Osteoblast (primary cell): Measurements from ENCODE around the gene SLC5A10. TPM values are rescaled to one million over a fixed set of nuclear protein-coding genes. Genes with fewer than 3 reads are reported as not detected.

Source experiments
- DNase-seq: peaks from one replicate; pipeline ENCODE4 v3.0.0; 2011; ENCODE audit warnings: low spot score, mixed read lengths; ENCODE audit not compliant: insufficient read length; ENCODE audit errors: missing footprints
- H2AFZ ChIP-seq: 2 replicates; pipeline ENCODE4 v1.6.0; 2011; ENCODE audit warnings: mild to moderate bottlenecking, low read length
- H3K27ac ChIP-seq: 2 replicates; pipeline ENCODE4 v1.5.1; 2011; ENCODE audit warnings: mild to moderate bottlenecking, low read depth, low read length, moderate library complexity
- H3K27me3 ChIP-seq: 2 replicates; pipeline ENCODE4 v1.6.0; 2012; ENCODE audit warnings: mild to moderate bottlenecking, control low read depth, inconsistent platforms, low read length, moderate library complexity; ENCODE audit not compliant: insufficient read depth
- H3K36me3 ChIP-seq: 2 replicates; pipeline ENCODE4 v1.5.1; 2011; ENCODE audit warnings: mild to moderate bottlenecking, low read length, control low read depth, moderate library complexity; ENCODE audit not compliant: insufficient read depth
- H3K4me1 ChIP-seq: 2 replicates; pipeline ENCODE4 v1.5.1; 2011; ENCODE audit warnings: mild to moderate bottlenecking, low read length, control low read depth, moderate library complexity; ENCODE audit not compliant: insufficient read depth
- H3K4me2 ChIP-seq: 2 replicates; pipeline ENCODE4 v1.6.0; 2011; ENCODE audit warnings: mild to moderate bottlenecking, low read length; ENCODE audit not compliant: insufficient read depth
- H3K4me3 ChIP-seq: fragments of 200-600 bp; sonication (generic); 3 replicates; pipeline ENCODE4 v1.5.1; 2012; ENCODE audit warnings: mild to moderate bottlenecking, low read length, inconsistent platforms; ENCODE audit not compliant: insufficient read depth
- H3K79me2 ChIP-seq: 2 replicates; pipeline ENCODE4 v1.6.0; 2012; ENCODE audit warnings: mild to moderate bottlenecking, low read length, control low read depth, inconsistent platforms; ENCODE audit not compliant: insufficient read depth
- H3K9me3 ChIP-seq: 2 replicates; pipeline ENCODE4 v1.5.1; 2011; ENCODE audit warnings: low read depth, low read length, control low read depth
- H4K20me1 ChIP-seq: 2 replicates; pipeline ENCODE4 v1.6.0; 2012; ENCODE audit warnings: mild to moderate bottlenecking, low read length, control low read depth; ENCODE audit not compliant: insufficient read depth
- CTCF ChIP-seq: IDR thresholded peaks from 2 replicates; pipeline ENCODE4 v1.5.1; 2011; ENCODE audit warnings: mild to moderate bottlenecking, low read depth, low read length, moderate library complexity; ENCODE audit errors: extremely low read depth
- total RNA-seq: library from RNA; depleted of rRNA; stranded (reverse); fragments of >200 nt; gene quantifications from 2 replicates; pipeline ENCODE4 v1.2.3, GENCODE V29; 2012

SLC5A10 gene
- total RNA-seq, 1 donor = not detected

GRCh38 chr17:18986541-18987229, 34.7 kb downstream of the SLC5A10 start:
- no peak overlapping the region for H3K4me3 ChIP-seq
- no peak for TF ChIP-seq CTCF
- no peak overlapping the region for H3K27ac ChIP-seq
- no peaks in the 10 kb centered on the region for H3K27me3 ChIP-seq
- H3K4me2 ChIP-seq = no peak overlapping the region
- DNase-seq = no peak
- peaks cover 8% of the 10 kb centered on the region for H3K4me1 ChIP-seq
- H3K9me3 ChIP-seq = no peaks in the 10 kb centered on the region
- H4K20me1 ChIP-seq = peaks cover 17% of the 10 kb centered on the region
- peaks cover 36% of the 10 kb centered on the region for H3K79me2 ChIP-seq
- H2AFZ ChIP-seq = no peak overlapping the region
- peaks cover 23% of the 10 kb centered on the region for H3K36me3 ChIP-seq

DNA sequence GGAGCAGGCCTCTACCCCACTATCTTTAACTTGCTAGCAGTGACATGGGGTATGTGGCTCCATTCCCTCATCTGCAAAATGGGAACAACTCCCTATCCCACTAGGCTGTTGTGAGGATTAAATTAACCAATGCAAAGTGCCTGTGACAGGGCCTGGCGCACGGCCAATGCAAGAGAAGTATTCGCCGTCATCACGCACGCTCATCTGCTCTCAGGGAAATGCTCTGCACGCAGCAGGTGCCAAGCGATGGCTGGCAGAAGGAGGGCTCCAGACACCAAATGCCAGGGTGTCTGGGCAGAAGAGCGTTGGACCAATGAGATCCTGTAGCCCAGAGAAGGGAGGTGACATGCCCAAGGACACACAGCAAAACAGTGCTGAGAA, 35.3 kb downstream of the SLC5A10 start:
- peaks cover 19% of the 10 kb centered on the region for H4K20me1 ChIP-seq
- no peak overlapping the region for H3K4me3 ChIP-seq
- H3K27me3 ChIP-seq = no peaks in the 10 kb centered on the region
- H2AFZ ChIP-seq = no peak overlapping the region
- DNase-seq = no peak
- no peak overlapping the region for H3K4me2 ChIP-seq
- H3K27ac ChIP-seq = no peak overlapping the region
- peaks cover 23% of the 10 kb centered on the region for H3K36me3 ChIP-seq
- H3K9me3 ChIP-seq = no peaks in the 10 kb centered on the region
- H3K79me2 ChIP-seq = peaks cover 41% of the 10 kb centered on the region
- TF ChIP-seq CTCF = no peak
- H3K4me1 ChIP-seq = peaks cover 3% of the 10 kb centered on the region

GRCh38 chr17:18987862-18988545, 36.0 kb downstream of the SLC5A10 start:
- H3K79me2 ChIP-seq = peaks cover 42% of the 10 kb centered on the region
- H4K20me1 ChIP-seq = peaks cover 21% of the 10 kb centered on the region
- no peaks in the 10 kb centered on the region for H3K4me1 ChIP-seq
- H3K27ac ChIP-seq = no peak overlapping the region
- H3K27me3 ChIP-seq = no peaks in the 10 kb centered on the region
- no peak overlapping the region for H3K4me3 ChIP-seq
- H2AFZ ChIP-seq = no peak overlapping the region
- no peak overlapping the region for H3K4me2 ChIP-seq
- no peak for TF ChIP-seq CTCF
- H3K9me3 ChIP-seq = no peaks in the 10 kb centered on the region
- DNase-seq = no peak
- peaks cover 20% of the 10 kb centered on the region for H3K36me3 ChIP-seq

- H3K79me2 ChIP-seq = peaks cover 48% of the 10 kb centered on the region
- H3K36me3 ChIP-seq = peaks cover 18% of the 10 kb centered on the region
- no peak overlapping the region for H3K4me2 ChIP-seq
- DNase-seq = no peak
- H4K20me1 ChIP-seq = peaks cover 27% of the 10 kb centered on the region
- H3K27me3 ChIP-seq = no peaks in the 10 kb centered on the region
- no peak overlapping the region for H2AFZ ChIP-seq
- TF ChIP-seq CTCF = no peak
- H3K4me1 ChIP-seq = no peaks in the 10 kb centered on the region
- no peaks in the 10 kb centered on the region for H3K9me3 ChIP-seq
- no peak overlapping the region for H3K4me3 ChIP-seq
- H3K27ac ChIP-seq = no peak overlapping the region
These were observed 36.7 kb downstream of the SLC5A10 start for GRCh38 chr17:18988546-18989173.
